Measurements from ENCODE around the gene UVRAG.
"Not testable (repeated sequence)": the region's sequence is repeated elsewhere in the genome, so short reads cannot be mapped to it uniquely, and the experiment has no call there.

UVRAG gene

DNA sequence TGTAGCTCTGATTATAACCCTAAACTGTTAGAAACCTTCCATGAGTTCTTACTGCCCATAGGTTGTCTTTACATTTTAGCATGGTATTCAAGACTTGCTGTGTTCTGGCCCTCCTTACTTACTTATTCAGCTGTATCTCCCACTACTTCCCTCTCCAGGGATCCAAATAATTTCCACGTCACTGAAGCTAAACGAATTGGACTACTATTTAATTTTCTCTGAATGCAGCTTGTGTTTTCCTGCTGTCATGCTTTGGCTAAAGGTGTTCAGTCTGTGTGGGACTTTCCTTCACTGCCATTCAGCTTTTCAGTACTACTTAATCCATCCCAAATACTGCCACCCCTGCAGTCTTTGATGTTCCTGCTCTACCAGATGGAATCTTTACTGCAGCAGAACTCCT is 88.3 kb downstream of the UVRAG start:
- DNase-seq (ENCODE audit: low read depth, low spot score), result no peak
- H3K27ac ChIP-seq, result no peak overlapping the region

DNA sequence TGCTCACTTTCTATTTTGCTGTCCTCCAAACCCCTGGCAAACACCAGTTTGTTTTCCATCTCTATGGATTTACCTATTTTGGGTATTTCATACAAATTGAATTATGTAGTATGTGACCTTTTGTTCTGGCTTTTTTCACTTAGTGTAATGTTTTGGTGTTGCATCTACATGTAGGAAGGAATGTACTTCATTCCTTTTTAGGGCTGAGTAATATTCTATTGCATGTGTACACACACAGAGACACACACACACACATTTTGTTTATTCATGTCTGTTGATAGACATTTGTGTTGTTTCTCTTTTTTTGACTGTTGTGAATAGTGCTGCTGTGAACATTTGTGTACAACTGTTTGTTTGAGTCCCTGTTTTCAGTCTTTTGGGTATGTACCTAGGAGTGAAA is 90.4 kb downstream of the UVRAG start:
- H3K27ac ChIP-seq, result no peak overlapping the region
- DNase-seq (ENCODE audit: low read depth, low spot score), result no peak

DNA sequence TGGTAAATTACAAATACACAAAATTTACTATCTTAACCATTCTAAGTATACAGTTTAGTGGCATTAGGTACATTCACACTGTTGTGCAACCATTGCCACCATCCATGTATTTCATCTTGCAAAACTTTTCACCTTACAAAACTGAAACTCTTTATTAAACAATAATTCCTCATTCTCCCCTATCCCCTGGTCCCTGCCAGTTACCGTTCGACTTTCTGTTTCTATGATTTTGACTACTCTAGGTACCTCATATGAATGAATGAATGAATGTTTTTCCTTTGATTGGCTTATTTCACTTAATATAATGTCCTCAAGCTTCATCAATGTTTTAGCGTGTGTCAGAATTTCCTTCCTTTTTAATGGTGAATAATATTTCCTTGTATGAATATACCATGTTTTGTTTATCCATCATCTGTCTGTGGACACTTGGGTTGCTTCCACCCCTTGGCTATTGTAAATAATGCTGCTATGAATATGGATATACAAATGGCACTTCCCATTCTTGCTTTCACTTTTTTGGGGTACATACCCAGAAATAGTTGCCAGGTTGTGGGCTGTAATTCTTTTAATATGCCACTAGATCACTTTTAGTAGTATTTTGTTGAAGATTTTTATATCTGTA is 93.0 kb downstream of the UVRAG start:
- no peak overlapping the region for H3K27ac ChIP-seq
- DNase-seq (ENCODE audit: low read depth, low spot score), result no peak

DNA sequence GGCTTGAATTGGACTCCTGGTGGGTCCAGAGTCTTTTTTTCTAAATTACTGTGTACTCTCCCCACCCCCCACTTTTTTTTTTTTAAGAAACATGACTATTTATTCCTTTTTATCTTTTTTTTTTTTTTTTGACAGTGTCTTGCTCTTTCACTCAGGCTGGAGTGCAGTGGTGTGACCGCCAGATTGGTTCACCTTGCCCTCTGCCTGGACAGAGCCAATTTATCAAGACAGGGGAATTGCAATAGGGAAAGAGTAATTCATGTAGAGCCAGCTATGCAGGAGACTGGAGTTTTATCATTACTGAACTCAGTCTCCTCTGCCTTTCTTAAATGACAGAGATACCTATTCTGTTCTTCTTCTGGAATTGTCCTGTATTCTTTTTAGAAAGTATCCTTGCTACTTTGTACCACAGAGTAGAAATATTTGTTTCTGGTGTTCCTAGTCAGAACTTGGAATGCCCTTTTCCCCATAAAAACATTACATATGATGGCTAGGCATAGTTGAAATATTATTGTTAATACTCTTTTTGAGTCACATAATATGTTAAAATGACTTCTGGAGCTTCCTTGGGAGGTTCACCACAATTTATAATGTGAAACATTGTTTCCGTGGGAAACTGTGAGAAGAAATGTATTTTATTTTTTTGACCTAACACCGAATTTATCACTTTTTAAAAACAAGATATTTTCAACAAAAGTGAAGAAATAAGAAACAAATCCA is 95.6 kb downstream of the UVRAG start:
- DNase-seq (ENCODE audit: low read depth, low spot score), result no peak
- H3K27ac ChIP-seq, result no peak overlapping the region

DNA sequence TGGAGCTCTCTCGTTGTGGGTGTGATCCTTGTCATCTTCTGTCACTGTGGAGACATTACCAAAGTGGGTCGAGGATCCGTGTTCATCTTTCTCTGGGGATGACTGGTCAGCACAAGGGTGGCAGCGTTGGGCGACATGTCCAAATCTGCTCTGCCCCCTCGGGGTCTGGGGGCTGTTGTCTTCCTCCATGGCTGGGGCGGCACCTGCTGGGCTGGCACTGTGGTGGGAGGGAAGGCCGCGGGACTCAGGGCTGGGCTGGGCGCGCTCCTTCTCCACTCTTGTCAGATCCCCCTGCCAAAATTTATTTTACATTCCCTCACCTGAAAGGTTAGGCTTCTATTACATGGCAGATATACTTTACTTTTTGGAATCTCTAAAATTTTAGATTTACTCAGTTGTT is 96.4 kb downstream of the UVRAG start:
- no peak for DNase-seq (ENCODE audit: low read depth, low spot score)
- no peak overlapping the region for H3K27ac ChIP-seq

DNA sequence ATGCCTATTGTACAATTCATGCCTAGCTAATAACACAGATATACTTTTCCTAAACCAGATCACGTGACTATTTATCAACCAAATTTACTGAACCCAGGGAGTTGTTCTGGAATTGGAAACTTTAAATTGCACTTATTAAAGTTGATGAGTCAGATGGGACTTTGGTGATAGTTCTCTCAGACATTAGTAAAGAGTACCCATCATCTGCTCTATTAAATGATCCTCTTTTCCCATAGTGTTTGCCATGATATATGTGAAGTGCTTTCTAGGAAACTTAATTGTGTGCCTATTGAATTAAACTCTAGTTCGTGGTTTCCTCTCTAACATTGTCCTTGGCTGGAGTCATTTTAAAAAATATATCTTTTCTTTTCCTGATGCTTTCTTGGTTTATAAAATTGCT is 99.0 kb downstream of the UVRAG start:
- no peak for DNase-seq (ENCODE audit: low read depth, low spot score)
- H3K27ac ChIP-seq, result no peak overlapping the region

DNA sequence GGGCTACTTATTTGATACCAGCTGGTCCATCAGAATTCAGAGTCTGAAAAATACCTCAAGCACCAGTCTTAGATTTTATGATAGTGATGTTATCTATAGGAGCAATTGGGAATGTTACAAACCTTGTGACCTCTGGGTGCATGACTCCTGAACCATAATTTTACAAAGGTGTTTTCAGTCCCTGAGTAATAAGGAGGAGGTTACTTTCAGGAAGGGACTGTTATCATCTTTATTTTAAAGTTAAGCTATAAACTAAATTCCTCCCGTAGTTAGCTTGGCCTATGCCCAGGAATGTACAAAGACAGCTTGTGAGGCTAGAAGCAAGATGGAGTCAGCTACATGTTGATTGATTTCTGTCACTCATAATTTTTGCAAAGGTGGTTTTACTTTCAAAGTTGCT is 101.9 kb downstream of the UVRAG start:
- no peak overlapping the region for H3K27ac ChIP-seq
- no peak for DNase-seq (ENCODE audit: low read depth, low spot score)

DNA sequence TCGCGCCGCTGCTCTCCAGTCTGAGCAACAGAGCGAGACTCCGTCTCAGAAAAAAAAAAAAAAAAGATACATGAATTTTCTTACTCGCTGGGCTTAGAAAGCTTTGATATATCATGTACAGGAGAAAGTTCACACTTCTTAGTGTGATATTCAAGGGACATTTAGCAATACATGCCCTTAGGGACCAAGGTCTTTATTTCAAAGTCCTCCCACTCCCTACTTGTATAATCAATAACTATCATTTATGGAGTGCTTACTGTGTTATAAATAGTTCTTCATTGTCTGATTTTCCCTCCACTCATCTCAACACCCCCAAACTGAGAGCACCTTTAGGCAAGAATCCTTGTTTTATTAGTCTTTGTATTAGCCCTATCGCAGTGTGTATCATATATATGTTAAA is 103.3 kb downstream of the UVRAG start:
- DNase-seq (ENCODE audit: low read depth, low spot score), result no peak
- no peak overlapping the region for H3K27ac ChIP-seq

DNA sequence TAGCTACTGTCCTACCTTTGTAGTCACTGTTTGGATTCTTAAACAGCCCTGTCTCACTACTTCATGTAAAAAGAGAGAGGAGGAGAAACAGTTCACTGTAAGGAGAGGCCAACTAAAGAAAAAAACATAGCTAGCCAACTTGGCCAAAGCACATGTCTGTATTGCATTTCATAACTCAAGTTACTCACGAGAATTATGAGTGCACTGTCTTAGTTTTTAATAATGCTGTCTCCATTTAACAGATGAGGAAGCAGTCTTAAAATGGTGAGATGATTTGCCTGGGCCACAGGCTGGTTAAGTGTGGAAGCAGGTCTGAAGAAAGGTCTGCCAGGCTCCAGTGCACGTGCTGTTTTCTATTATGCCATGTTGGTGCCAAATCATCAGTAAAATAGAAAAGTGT is 104.5 kb downstream of the UVRAG start:
- no peak for DNase-seq (ENCODE audit: low read depth, low spot score)
- no peak overlapping the region for H3K27ac ChIP-seq

DNA sequence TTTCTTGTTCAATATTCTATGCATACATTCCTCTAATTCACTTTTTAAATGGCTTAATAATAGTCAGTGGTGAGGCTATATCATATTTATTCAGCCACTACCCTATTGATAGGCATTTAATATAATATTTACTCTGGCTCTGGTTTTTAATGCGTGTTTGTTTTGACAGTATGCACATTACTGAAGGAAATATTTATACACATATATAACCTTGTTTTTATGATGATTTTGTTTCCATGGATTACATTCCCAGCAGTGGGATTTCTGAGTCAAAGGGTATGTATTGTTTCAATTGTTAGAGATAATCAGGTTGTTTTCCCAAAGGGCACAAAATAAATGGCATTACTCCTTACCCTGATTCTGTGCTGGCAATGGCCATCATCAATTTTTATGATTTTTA is 105.8 kb downstream of the UVRAG start:
- DNase-seq (ENCODE audit: low read depth, low spot score), result no peak
- H3K27ac ChIP-seq, result no peak overlapping the region

DNA sequence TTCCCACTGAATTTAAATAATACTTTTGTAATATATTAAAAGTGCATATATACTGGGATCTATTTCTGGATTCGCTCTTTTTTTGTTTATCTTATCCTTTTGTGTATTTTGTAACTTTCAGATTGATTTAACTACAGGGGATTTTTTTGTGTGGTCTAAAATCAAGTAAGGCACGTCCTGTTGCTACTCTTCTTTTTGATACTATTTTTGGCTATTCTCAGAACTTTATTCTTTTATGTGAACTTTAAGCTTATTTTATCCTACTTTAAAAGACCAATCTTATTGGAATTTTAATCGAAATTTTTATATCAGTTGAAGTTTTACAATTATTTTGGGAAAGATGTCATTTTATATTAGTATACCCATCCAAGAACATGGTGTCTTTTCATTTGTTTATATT is 106.8 kb downstream of the UVRAG start:
- DNase-seq (ENCODE audit: low read depth, low spot score), result no peak

DNA sequence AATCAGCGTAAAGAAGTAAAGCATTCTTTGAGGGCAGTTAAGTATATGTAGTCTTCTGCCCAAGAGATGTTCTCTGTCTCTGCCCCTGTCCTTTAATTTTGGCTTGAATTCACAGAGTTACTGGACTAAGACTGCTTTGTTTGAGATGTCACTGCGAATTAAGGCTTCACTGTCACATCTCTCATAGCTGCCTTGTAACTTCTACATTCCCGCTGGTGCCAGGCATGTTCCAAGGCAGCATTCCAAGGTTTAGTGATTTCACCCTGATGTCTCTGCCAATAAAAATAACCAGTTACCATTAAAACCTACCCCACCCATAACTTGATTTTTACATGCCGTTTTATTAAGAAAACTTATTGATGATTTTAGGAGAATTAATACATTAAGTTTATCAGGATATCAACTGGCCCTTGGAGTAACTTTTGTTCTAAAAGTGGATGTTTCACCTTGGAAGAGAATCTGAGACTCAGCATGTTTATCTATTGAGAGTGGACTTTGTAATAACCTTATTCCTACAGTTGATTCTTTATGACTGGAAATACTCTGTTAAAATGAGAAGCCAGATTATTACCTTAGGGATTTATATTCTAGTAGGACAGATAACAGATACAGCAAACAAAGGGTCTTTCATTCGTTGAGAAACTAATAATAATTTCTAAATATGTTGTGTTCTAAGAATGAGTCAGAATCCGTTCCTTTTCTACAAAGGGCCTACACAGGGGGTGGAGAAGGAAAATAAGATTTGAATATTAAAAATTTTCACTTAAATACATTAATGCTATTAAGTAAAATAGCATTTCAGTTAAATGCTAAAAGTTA is 110.2 kb downstream of the UVRAG start:
- H3K27ac ChIP-seq, result peak overlapping the region; percentile 24
- DNase-seq (ENCODE audit: low read depth, low spot score), result no peak

More for the DNA sequence above, 106.8 kb downstream of the UVRAG start:
- no peak overlapping the region for H3K27ac ChIP-seq

DNA sequence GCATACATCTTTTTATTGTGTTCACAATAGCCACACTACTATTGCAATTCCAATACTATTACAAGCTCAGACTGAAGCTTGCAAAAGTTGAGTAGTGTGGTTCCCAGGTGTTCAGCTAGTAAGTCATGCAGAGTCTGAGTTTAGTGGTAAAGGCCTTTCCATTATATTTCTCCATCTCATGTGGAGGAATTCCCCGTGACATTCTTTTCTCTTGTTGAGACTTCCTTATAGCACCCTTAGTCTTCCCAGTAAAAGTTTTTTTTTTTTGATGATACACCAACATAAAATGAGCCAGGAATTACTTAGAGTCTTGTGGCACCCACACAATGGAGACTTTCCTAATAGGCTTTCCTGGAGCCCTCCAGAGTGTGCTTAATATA is 110.8 kb downstream of the UVRAG start:
- peak; percentile 6 for DNase-seq (ENCODE audit: low read depth, low spot score)
- H3K27ac ChIP-seq, result peak overlapping the region; percentile 24

DNA sequence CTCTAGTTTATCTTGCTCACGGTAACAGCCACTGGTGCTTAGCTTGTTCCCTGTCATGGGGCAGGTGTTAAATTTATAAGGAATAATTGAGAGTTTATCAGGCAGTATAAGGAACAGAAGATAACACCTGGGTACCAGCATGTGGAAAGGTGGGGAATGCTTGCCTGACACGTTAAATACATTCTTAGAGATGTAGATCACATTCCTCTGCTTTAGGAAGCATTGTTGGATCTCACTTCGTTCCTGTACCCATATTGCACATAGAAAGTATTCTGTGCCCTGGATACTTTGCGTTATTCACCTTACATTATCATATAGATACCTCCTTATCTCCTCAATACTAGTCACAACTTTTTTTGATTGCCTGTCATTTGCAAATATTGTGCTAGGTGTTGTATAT is 114.7 kb downstream of the UVRAG start:
- H3K27ac ChIP-seq, result no peak overlapping the region
- no peak for DNase-seq (ENCODE audit: low read depth, low spot score)

DNA sequence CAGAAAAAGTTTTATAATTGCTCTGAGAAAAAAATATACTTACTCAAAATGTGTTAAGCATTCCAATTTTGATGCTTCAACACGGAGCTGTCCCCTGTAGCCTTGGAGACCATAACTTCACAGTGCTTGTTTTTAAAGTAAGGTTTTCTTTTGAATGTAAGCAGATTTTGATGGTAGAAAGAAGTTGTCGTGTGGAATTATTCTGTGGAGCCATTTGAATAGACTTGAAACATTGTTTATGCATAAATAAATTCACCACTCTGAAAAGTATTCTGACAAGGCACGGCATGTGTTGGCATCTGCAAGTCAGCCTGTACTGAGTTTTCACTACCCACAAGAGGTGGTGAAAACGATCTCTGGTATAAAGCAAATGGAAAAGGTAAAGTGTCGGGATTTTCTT is 115.5 kb downstream of the UVRAG start:
- DNase-seq (ENCODE audit: low read depth, low spot score), result no peak
- H3K27ac ChIP-seq, result no peak overlapping the region

DNA sequence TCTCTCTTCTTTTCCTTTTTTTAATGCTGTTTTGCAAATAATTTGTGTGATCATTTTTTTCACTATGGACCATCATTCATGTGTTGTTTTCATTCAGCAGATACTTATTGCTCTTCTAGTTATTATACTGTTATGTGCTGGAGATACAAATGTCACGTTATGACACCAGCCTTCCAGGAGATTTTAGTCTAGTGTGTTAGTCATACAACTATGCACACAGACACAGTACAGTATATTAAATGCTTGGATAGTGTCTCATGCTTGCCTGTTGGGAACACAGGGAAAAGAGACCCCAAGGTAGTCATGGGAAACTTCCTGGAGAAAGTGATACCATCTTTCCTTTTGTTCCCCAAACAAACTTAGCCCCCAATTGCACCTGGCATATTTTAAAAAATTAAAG is 116.1 kb downstream of the UVRAG start:
- no peak for DNase-seq (ENCODE audit: low read depth, low spot score)
- H3K27ac ChIP-seq, result no peak overlapping the region

DNA sequence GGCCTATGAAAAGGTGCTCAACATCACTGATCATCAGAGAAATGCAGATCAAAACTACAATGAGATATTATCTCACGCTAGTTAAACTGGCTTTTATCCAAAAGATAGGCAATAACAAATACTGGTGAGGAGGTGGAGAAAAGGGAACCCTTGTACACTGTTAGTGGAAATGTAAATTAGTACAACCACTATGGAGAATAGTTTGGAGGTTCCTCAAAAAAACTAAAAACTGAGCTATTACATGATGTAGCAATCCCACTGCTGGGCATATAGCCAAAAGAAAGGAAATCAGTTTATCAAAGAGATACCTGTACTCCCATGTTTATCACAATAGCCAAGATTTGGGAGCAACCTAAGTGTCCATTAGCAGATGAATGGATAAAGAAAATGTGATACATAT is 118.7 kb downstream of the UVRAG start:
- not testable (repeated sequence) for DNase-seq (ENCODE audit: low read depth, low spot score); H3K27ac ChIP-seq

DNA sequence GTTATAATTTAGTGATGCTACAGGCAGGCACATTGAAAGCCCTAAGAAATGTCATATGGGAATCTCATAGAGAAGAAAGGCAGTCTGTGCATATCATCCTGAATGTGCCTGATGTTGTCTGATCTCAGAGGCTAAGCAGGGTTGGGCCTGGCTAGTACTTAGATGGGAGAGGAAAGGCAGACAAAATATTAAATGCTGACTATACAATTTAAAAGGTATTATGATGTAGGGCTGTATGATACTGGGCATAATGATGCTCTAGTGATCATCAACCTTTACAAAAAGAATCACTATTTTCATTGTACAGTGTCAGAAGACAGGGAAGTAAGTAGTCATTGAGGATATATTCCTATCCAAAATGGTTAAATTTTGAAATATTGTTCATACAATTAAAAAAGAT is 119.8 kb downstream of the UVRAG start:
- no peak for DNase-seq (ENCODE audit: low read depth, low spot score)
- no peak overlapping the region for H3K27ac ChIP-seq

DNA sequence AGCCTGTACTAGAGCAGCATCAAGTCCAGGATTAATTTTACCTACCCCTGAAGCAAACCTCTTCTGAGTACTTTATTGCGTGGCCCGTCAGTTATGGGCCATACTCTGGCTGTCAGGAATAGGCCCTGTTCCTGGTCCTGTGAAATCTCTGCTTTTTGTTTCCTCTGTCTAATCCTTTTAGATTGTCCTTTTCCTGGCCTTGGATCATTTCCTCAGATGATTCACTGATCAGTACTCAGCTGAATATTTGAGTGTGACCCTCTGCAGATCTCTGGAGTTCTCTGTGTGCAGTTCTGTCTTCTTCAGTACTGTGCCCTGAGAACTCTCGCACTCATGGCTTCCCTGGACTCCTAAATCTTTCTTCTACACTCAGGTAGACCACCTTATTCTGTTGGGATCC is 123.5 kb downstream of the UVRAG start:
- no peak for DNase-seq (ENCODE audit: low read depth, low spot score)
- H3K27ac ChIP-seq, result no peak overlapping the region

DNA sequence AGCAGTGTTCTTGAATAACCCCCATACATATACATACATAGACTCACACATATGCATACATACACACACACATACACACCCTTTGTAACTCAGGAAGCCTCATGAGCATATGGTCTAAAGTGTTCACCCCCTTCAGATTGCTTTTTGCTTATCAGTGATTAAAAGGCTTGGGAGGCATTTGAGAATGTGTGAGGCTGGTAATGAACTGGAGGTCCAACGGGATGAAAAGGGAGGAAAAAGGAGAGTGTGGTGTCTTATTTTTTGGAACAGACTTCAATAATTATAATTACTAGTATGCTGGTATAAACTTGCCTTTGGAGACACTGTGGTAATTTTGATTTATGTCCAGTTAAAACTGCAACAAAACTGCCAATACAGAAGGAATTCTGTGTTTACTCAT is 124.5 kb downstream of the UVRAG start:
- DNase-seq (ENCODE audit: low read depth, low spot score), result no peak
- no peak overlapping the region for H3K27ac ChIP-seq

DNA sequence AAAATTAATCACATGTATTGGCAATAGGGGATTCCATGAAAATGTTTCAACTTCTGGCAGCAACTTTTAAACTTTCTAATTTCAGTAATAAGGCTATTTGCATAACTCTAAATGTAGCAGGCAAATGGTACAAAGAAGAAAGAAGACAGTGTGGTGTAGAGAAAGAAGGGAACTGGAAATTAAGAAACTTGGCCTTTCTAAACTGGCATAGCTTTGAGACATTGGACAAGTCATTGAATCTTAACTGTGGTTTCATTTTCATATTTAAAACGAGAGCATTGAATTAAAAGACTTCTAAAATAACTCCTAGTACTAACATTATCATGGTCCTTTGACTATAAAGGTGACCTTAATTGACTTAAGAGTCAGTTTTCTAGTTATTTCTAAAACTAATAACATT is 125.0 kb downstream of the UVRAG start:
- no peak overlapping the region for H3K27ac ChIP-seq
- no peak for DNase-seq (ENCODE audit: low read depth, low spot score)

DNA sequence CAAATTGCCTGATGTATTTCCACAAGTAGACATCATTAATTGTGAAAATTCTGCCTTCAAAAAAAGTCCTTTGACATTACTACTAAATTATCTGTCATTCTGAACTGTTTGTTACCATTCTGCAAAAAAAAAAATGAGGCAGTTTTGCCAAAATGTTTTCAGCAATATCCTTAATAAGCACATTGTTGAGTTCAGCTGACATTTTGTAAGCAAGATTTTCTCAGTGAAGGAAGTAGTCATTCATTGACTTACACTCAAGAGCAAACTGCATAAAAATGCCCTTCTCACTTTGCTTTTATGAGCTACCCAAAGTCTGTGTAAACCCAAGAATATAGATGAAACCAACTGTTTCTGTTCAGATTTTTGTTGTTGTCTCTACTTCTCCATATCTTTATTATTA is 125.9 kb downstream of the UVRAG start:
- DNase-seq (ENCODE audit: low read depth, low spot score), result no peak
- H3K27ac ChIP-seq, result no peak overlapping the region

Data from epithelial cell of prostate (primary cell).